Progenitor cell of endocrine pancreas (in vitro differentiated cells): ENCODE data around the gene IRF2BP2. TPM values are rescaled to one million over a fixed set of nuclear protein-coding genes. Genes with fewer than 3 reads are reported as not detected.

Source experiments
- DNase-seq: peaks from one replicate; pipeline ENCODE4 v3.0.0; 2021; ENCODE audit warnings: low spot score; ENCODE audit not compliant: unreplicated experiment
- H3K27ac Mint-ChIP-seq: 2 replicates; pipeline ENCODE4 v1.8.0; 2021; ENCODE audit warnings: mild to moderate bottlenecking, moderate library complexity, mixed read lengths
- H3K27me3 Mint-ChIP-seq: 2 replicates; pipeline ENCODE4 v1.8.0; 2021; ENCODE audit warnings: mixed read lengths
- H3K36me3 Mint-ChIP-seq: 2 replicates; pipeline ENCODE4 v1.8.0; 2022; ENCODE audit warnings: mixed read lengths; ENCODE audit not compliant: insufficient read depth
- H3K4me1 Mint-ChIP-seq: 2 replicates; pipeline ENCODE4 v1.8.0; 2021; ENCODE audit warnings: low read depth, mixed read lengths
- H3K4me3 Mint-ChIP-seq: 2 replicates; pipeline ENCODE4 v1.8.0; 2021; ENCODE audit warnings: low read depth, mild to moderate bottlenecking, moderate library complexity, mixed read lengths
- H3K9me3 Mint-ChIP-seq: 2 replicates; pipeline ENCODE4 v1.8.0; 2021; ENCODE audit warnings: low read depth, mixed read lengths
- CTCF ChIP-seq: fragments of 200-600 bp; sonication (generic); IDR thresholded peaks from one replicate; pipeline ENCODE4 v1.5.0; 2021; ENCODE audit warnings: antibody characterized with exemption, mild to moderate bottlenecking; ENCODE audit not compliant: unreplicated experiment
- total RNA-seq: library from RNA; stranded (reverse); gene quantifications from 2 replicates; pipeline ENCODE4 v1.2.1, GENCODE V29; 2021

IRF2BP2 gene
- total RNA-seq, 1 donor from 2014 or later = 214 TPM

- no peak for DNase-seq
- Mint-ChIP-seq H3K27ac (no peak overlapping the region), H3K4me1 (no peaks in the 10 kb centered on the region), H3K9me3 (no peaks in the 10 kb centered on the region), H3K4me3 (no peak overlapping the region), H3K27me3 (no peaks in the 10 kb centered on the region), H3K36me3 (no peaks in the 10 kb centered on the region)
- no peak for TF ChIP-seq CTCF
Observed at GRCh38 chr1:234578087-234578486, 31.9 kb downstream of the IRF2BP2 start.

- no peaks in the 10 kb centered on the region for H3K27me3 Mint-ChIP-seq
Observed at GRCh38 chr1:234573711-234574299, 36.2 kb downstream of the IRF2BP2 start.

GRCh38 chr1:234572966-234573365 lies 37.0 kb downstream of the IRF2BP2 start:
- Mint-ChIP-seq H3K27me3 (no peaks in the 10 kb centered on the region), H3K9me3 (no peaks in the 10 kb centered on the region), H3K27ac (no peak overlapping the region), H3K4me1 (no peaks in the 10 kb centered on the region), H3K4me3 (no peak overlapping the region), H3K36me3 (no peaks in the 10 kb centered on the region)
- no peak for DNase-seq
- TF ChIP-seq CTCF = no peak

More at GRCh38 chr1:234573711-234574299, 36.2 kb downstream of the IRF2BP2 start:
- DNase-seq = no peak
- Mint-ChIP-seq H3K36me3 (no peaks in the 10 kb centered on the region), H3K4me1 (no peaks in the 10 kb centered on the region), H3K4me3 (no peak overlapping the region), H3K27ac (no peak overlapping the region), H3K9me3 (no peaks in the 10 kb centered on the region)
- TF ChIP-seq CTCF = no peak

- Mint-ChIP-seq H3K4me1 (no peaks in the 10 kb centered on the region), H3K27me3 (no peaks in the 10 kb centered on the region), H3K4me3 (no peak overlapping the region), H3K36me3 (no peaks in the 10 kb centered on the region), H3K9me3 (peaks cover 4% of the 10 kb centered on the region), H3K27ac (no peak overlapping the region)
- DNase-seq = no peak
- TF ChIP-seq CTCF = no peak
Observed at GRCh38 chr1:234571702-234572101, 38.3 kb downstream of the IRF2BP2 start.

GRCh38 chr1:234570329-234571120 lies 39.5 kb downstream of the IRF2BP2 start:
- Mint-ChIP-seq H3K27me3 (no peaks in the 10 kb centered on the region), H3K36me3 (no peaks in the 10 kb centered on the region), H3K9me3 (peaks cover 4% of the 10 kb centered on the region), H3K4me3 (no peak overlapping the region), H3K4me1 (no peaks in the 10 kb centered on the region), H3K27ac (no peak overlapping the region)
- no peak for TF ChIP-seq CTCF
- DNase-seq = no peak
